ENCODE data around the gene ZNF75A. TPM values are rescaled to one million over a fixed set of nuclear protein-coding genes. Genes with fewer than 3 reads are reported as not detected.
A peak's percentile ranks its signal among the peaks of the same experiment; 100 is the strongest.

Gene ZNF75A
- total RNA-seq, 3 donors from 2014 or later: 19.0 to 33.1 (median 30.8) TPM

DNA sequence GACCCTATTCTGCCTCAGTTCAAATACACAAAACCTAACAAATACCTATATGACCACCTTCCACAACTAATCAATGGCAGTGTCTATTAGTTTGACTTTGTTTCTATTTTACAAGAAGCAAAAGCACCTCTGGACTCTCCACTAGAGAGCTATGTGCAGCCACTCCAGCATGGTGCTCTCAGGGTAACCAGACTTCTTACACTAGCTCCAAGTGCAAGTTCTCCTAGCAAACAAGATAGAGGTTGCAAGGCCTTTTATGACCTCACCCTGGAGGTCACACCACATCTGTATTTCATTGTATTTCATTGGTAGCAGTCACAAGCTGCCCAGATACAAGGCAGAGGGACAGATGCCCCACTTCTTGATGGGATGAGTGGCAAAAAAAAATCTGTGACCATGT is 30.4 kb upstream of the ZNF75A start:
- intact Hi-C loops (cut with DNase I, micrococcal nuclease): no loop called here

GRCh38 chr16:3276679-3277078 is 28.6 kb upstream of the ZNF75A start:
- intact Hi-C loops (cut with DNase I, micrococcal nuclease): no loop called here
- ATAC-seq (no peak), DNase-seq (no peak)
- TF ChIP-seq CTCF (IDR thresholded peaks at IDR 0.05): no peak
- Histone ChIP-seq H3K9me3 (no peaks in the 10 kb centered on the region), H3K4me3 (no peak overlapping the region), H3K4me1 (ENCODE audit: low read depth) (no peaks in the 10 kb centered on the region), H3K36me3 (ENCODE audit: low read depth) (no peaks in the 10 kb centered on the region)

More for the DNA sequence above, 30.4 kb upstream of the ZNF75A start:
- Histone ChIP-seq H3K4me3 (no peak overlapping the region), H3K9me3 (no peaks in the 10 kb centered on the region), H3K36me3 (ENCODE audit: low read depth) (no peaks in the 10 kb centered on the region), H3K4me1 (ENCODE audit: low read depth) (no peaks in the 10 kb centered on the region)
- no peak for DNase-seq
- TF ChIP-seq CTCF (IDR thresholded peaks at IDR 0.05): no peak
- no peak for ATAC-seq

GRCh38 chr16:3281222-3281820 is 24.0 kb upstream of the ZNF75A start:
- TF ChIP-seq CTCF (IDR thresholded peaks at IDR 0.05): no peak
- H3K4me1 ChIP-seq (ENCODE audit: low read depth): peaks cover 16% of the 10 kb centered on the region
- no peak for DNase-seq
- no peaks in the 10 kb centered on the region for H3K36me3 ChIP-seq (ENCODE audit: low read depth)
- intact Hi-C loops (cut with DNase I, micrococcal nuclease): no loop called here
- H3K9me3 ChIP-seq: peaks cover 8% of the 10 kb centered on the region
- no peak overlapping the region for H3K4me3 ChIP-seq
- no peak for ATAC-seq

DNA sequence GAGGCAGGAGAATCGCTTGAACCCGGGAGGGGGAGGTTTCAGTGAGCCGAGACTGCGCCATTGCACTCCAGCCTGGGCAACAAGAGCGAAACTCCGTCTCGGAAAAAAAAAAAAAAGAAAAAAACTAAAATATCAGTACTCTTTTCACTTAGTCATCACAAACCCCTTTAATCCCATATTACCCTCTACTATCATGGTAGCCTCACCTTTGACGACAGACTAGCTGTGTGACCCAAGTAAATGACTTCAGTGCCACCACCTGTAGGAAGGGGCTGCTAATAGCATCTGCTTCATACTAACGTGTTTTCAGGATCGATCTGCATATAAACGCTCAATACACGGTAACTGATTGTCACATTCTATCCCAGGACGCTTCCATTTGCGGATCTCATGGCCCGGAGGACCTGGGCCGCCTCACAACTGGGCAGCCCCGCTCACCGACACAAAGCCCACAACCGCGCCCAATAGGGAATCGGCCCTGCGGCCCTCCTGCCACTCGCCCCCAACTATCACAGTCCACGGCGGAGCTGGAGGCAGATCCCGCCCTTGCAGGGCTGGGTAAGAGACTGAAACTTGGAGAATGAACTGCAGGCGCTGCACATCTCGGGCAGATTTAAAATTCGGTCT is 23.1 kb upstream of the ZNF75A start:
- DNase-seq: no peak
- Histone ChIP-seq H3K9me3 (peaks cover 15% of the 10 kb centered on the region), H3K4me3 (peak overlapping the region; percentile 93), H3K4me1 (ENCODE audit: low read depth) (peaks cover 16% of the 10 kb centered on the region), H3K36me3 (ENCODE audit: low read depth) (no peaks in the 10 kb centered on the region)
- TF ChIP-seq CTCF (IDR thresholded peaks at IDR 0.05): no peak
- intact Hi-C loops (cut with DNase I, micrococcal nuclease): no loop called here
- ATAC-seq: peak; percentile 48

- Histone ChIP-seq H3K9me3 (peaks cover 15% of the 10 kb centered on the region), H3K4me3 (peak within 1 kb of the TSS; percentile 93), H3K4me1 (ENCODE audit: low read depth) (peaks cover 16% of the 10 kb centered on the region), H3K36me3 (ENCODE audit: low read depth) (no peaks in the 10 kb centered on the region)
- DNase-seq: peak; percentile 97
- intact Hi-C loops (cut with DNase I, micrococcal nuclease): no loop called here
- ATAC-seq: peak; percentile 96
- TF ChIP-seq CTCF (IDR thresholded peaks at IDR 0.05): no peak
These were observed 22.4 kb upstream of the ZNF75A start, which contains the start of gene ZNF263 for GRCh38 chr16:3282730-3283542. Gene ZNF263, plus strand, starts transcription at chr16:3283491. Its CDS starts 328 bp downstream, at chr16:3283819.
